RPMI7951 (cell line): ENCODE data around the gene BPIFA1. TPM values are rescaled to one million over a fixed set of nuclear protein-coding genes. Genes with fewer than 3 reads are reported as not detected.

Experiments
- DNase-seq: peaks from one replicate; pipeline ENCODE4 v3.0.0-alpha.2; 2012; ENCODE audit warnings: low read depth
- total RNA-seq: library from RNA; depleted of rRNA; stranded (reverse); fragments of >200 nt; shearing (Covaris generic); gene quantifications from 2 replicates; pipeline ENCODE4 v1.2.3, GENCODE V29; 2014; rRNA removed

The BPIFA1 gene
- total RNA-seq, 1 experiment from 2014 or later: not detected

- DNase-seq: no peak
Observed at GRCh38 chr20:33277471-33278441, 42.0 kb downstream of the BPIFA1 start.

GRCh38 chr20:33278700-33279099, 42.9 kb downstream of the BPIFA1 start:
- DNase-seq: no peak

- peak; percentile 16 for DNase-seq
Observed at GRCh38 chr20:33279261-33279910, 43.6 kb downstream of the BPIFA1 start.

GRCh38 chr20:33280000-33280680, 44.3 kb downstream of the BPIFA1 start:
- DNase-seq: no peak

GRCh38 chr20:33280775-33281174, 45.0 kb downstream of the BPIFA1 start:
- DNase-seq: no peak

GRCh38 chr20:33281550-33282146, 45.9 kb downstream of the BPIFA1 start:
- DNase-seq: no peak

- no peak for DNase-seq
Observed at GRCh38 chr20:33282196-33282934, 46.6 kb downstream of the BPIFA1 start.

GRCh38 chr20:33282991-33283555, 47.3 kb downstream of the BPIFA1 start, which contains the start of gene BPIFB1:
Gene BPIFB1, plus strand, starts transcription at chr20:33283214. Its CDS starts 2,860 bp downstream, at chr20:33286074.
- no peak for DNase-seq

- no peak for DNase-seq
Observed at GRCh38 chr20:33284284-33284683, 48.5 kb downstream of the BPIFA1 start.

GRCh38 chr20:33284937-33285336, 49.1 kb downstream of the BPIFA1 start:
- no peak for DNase-seq

GRCh38 chr20:33285861-33286495, 50.2 kb downstream of the BPIFA1 start:
- DNase-seq: no peak

GRCh38 chr20:33287884-33288283, 52.1 kb downstream of the BPIFA1 start:
- no peak for DNase-seq

- no peak for DNase-seq
Observed at GRCh38 chr20:33290852-33291251, 55.1 kb downstream of the BPIFA1 start.

- DNase-seq: no peak
Observed at GRCh38 chr20:33291416-33291815, 55.6 kb downstream of the BPIFA1 start.

- no peak for DNase-seq
Observed at GRCh38 chr20:33291830-33292355, 56.1 kb downstream of the BPIFA1 start.

Other genes starting within 250 kb of the BPIFA1 start
- not detected in 2 replicates for gene SUN5, start 231.6 kb upstream of the BPIFA1 start, total RNA-seq
- not detected in 2 replicates for gene BPIFB2, start 228.3 kb upstream of the BPIFA1 start, total RNA-seq
- not detected in 2 replicates for gene BPIFB6, start 204.3 kb upstream of the BPIFA1 start, total RNA-seq
- gene BPIFB3, start 182.1 kb upstream of the BPIFA1 start, total RNA-seq: not detected in 2 replicates
- gene BPIFB4, start 156.4 kb upstream of the BPIFA1 start, total RNA-seq: not detected in 2 replicates
- not detected in 2 replicates for gene BPIFA2, start 67.8 kb upstream of the BPIFA1 start, total RNA-seq
- gene BPIFA3, start 18.6 kb upstream of the BPIFA1 start, total RNA-seq: not detected in 2 replicates
- gene BPIFB1, start 47.2 kb downstream of the BPIFA1 start, total RNA-seq: not detected in 2 replicates
- gene CDK5RAP1, start 165.5 kb downstream of the BPIFA1 start, total RNA-seq: 26.7 and 29.0 TPM in 2 replicates
- 45.1 and 48.4 TPM in 2 replicates for gene SNTA1, start 207.8 kb downstream of the BPIFA1 start, total RNA-seq